K562 (cell line): Measurements from ENCODE around the gene PACRG.

Experiments
- MAX ChIP-seq: sonication (generic); formaldehyde crosslinking; IDR thresholded peaks from 2 replicates; pipeline ENCODE4 v1.9.0; 2022; ENCODE audit warnings: mild to moderate bottlenecking, missing genetic modification reagents
- NR3C1 ChIP-seq: sonication (generic); formaldehyde crosslinking; IDR thresholded peaks from 2 replicates; pipeline ENCODE4 v1.8.1; 2022; ENCODE audit warnings: missing genetic modification reagents
- U2AF2 ChIP-seq: fragments of 200-400 bp; formaldehyde crosslinking; optimal IDR thresholded peaks from 2 replicates; pipeline ENCODE3; 2017; ENCODE audit warnings: low read depth, mild to moderate bottlenecking, low read length

- TF ChIP-seq NR3C1 (CRISPR knock-in tag) (no peak), MAX (no peak), U2AF2 (no peak)
Observed at GRCh38 chr6:162963861-162964260, 236.1 kb downstream of the PACRG start.
